ENCODE data around the gene PDE4B. TPM values are rescaled to one million over a fixed set of nuclear protein-coding genes. Genes with fewer than 3 reads are reported as not detected.

PDE4B gene
- total RNA-seq, 1 experiment from 2014 or later, result 1.4 TPM

- Histone ChIP-seq H3K27me3 (ENCODE audit: low read length) (no peaks in the 10 kb centered on the region), H2AFZ (ENCODE audit: low read length) (no peak overlapping the region), H3K4me1 (ENCODE audit: insufficient read depth, low read length) (peaks cover 15% of the 10 kb centered on the region), H3K27ac (ENCODE audit: low read length) (peak overlapping the region; percentile 30; the same call in 1 of the 2 replicates), H3K4me3 (ENCODE audit: low read length) (no peak overlapping the region), H3K79me2 (ENCODE audit: low read length) (no peaks in the 10 kb centered on the region), H3K36me3 (ENCODE audit: low read depth, low read length) (no peaks in the 10 kb centered on the region), H3K9ac (ENCODE audit: low read length) (no peak overlapping the region), H3K4me2 (ENCODE audit: low read length) (no peak overlapping the region), H3K9me2 (replicated peaks; ENCODE audit: low read length) (no peaks in the 10 kb centered on the region), H3K9me3 (ENCODE audit: low read length) (no peaks in the 10 kb centered on the region), H3F3A (ENCODE audit: low read length, unreplicated experiment) (no peaks in the 10 kb centered on the region), H4K20me1 (ENCODE audit: low read length) (no peaks in the 10 kb centered on the region)
- TF ChIP-seq EZH2phosphoT487 (IDR thresholded peaks at IDR 0.05; ENCODE audit: borderline replicate concordance, low read length) (no peak), EZH2 (IDR thresholded peaks at IDR 0.05; ENCODE audit: low read length, unreplicated experiment) (no peak), CTCF (conservative IDR thresholded peaks at IDR 0.05; ENCODE audit: low read depth, low read length) (no peak)
- ATAC-seq (no peak), DNase-seq (no peak)
- CTCF ChIA-PET, result no interaction called here
- BruUV-seq (replicated peaks), result no TSS peak
- intact Hi-C loops (cut with micrococcal nuclease), result no loop called here
- POLR2A ChIA-PET (ENCODE audit: unreplicated experiment), result no interaction called here
Observed at GRCh38 chr1:65756616-65757015, 36.1 kb upstream of the PDE4B start.

GRCh38 chr1:65757531-65757930 is 35.2 kb upstream of the PDE4B start:
- Histone ChIP-seq H3K36me3 (ENCODE audit: low read depth, low read length) (no peaks in the 10 kb centered on the region), H3K4me3 (ENCODE audit: low read length) (no peak overlapping the region), H3K27ac (ENCODE audit: low read length) (no peak overlapping the region), H2AFZ (ENCODE audit: low read length) (no peak overlapping the region), H3K27me3 (ENCODE audit: low read length) (no peaks in the 10 kb centered on the region), H3K4me1 (ENCODE audit: insufficient read depth, low read length) (peaks cover 16% of the 10 kb centered on the region), H4K20me1 (ENCODE audit: low read length) (no peaks in the 10 kb centered on the region), H3K9me2 (replicated peaks; ENCODE audit: low read length) (no peaks in the 10 kb centered on the region), H3K9ac (ENCODE audit: low read length) (no peak overlapping the region), H3K4me2 (ENCODE audit: low read length) (no peak overlapping the region), H3F3A (ENCODE audit: low read length, unreplicated experiment) (no peaks in the 10 kb centered on the region), H3K79me2 (ENCODE audit: low read length) (no peaks in the 10 kb centered on the region), H3K9me3 (ENCODE audit: low read length) (no peaks in the 10 kb centered on the region)
- DNase-seq, result no peak
- ChIA-PET POLR2A (ENCODE audit: unreplicated experiment) (no interaction called here), CTCF (no interaction called here)
- intact Hi-C loops (cut with micrococcal nuclease), result no loop called here
- ATAC-seq, result no peak
- no peak for TF ChIP-seq CTCF (conservative IDR thresholded peaks at IDR 0.05; ENCODE audit: low read depth, low read length)
- no peak for TF ChIP-seq EZH2phosphoT487 (IDR thresholded peaks at IDR 0.05; ENCODE audit: borderline replicate concordance, low read length)
- TF ChIP-seq EZH2 (IDR thresholded peaks at IDR 0.05; ENCODE audit: low read length, unreplicated experiment), result no peak
- BruUV-seq (replicated peaks), result no TSS peak

- CTCF ChIA-PET, result no interaction called here
- Histone ChIP-seq H3K9me3 (ENCODE audit: low read length) (no peaks in the 10 kb centered on the region), H3K4me3 (ENCODE audit: low read length) (no peak overlapping the region), H3K27me3 (ENCODE audit: low read length) (no peaks in the 10 kb centered on the region), H3K27ac (ENCODE audit: low read length) (no peak overlapping the region), H3K4me1 (ENCODE audit: insufficient read depth, low read length) (peaks cover 21% of the 10 kb centered on the region), H3K9me2 (replicated peaks; ENCODE audit: low read length) (no peaks in the 10 kb centered on the region), H2AFZ (ENCODE audit: low read length) (no peak overlapping the region), H3K4me2 (ENCODE audit: low read length) (no peak overlapping the region), H4K20me1 (ENCODE audit: low read length) (no peaks in the 10 kb centered on the region), H3K79me2 (ENCODE audit: low read length) (no peaks in the 10 kb centered on the region), H3K36me3 (ENCODE audit: low read depth, low read length) (no peaks in the 10 kb centered on the region), H3F3A (ENCODE audit: low read length, unreplicated experiment) (no peaks in the 10 kb centered on the region), H3K9ac (ENCODE audit: low read length) (no peak overlapping the region)
- no peak for ATAC-seq
- intact Hi-C loops (cut with micrococcal nuclease), result no loop called here
- no TSS peak for BruUV-seq (replicated peaks)
- POLR2A ChIA-PET (ENCODE audit: unreplicated experiment), result no interaction called here
- TF ChIP-seq EZH2 (IDR thresholded peaks at IDR 0.05; ENCODE audit: low read length, unreplicated experiment) (no peak), CTCF (conservative IDR thresholded peaks at IDR 0.05; ENCODE audit: low read depth, low read length) (no peak), EZH2phosphoT487 (IDR thresholded peaks at IDR 0.05; ENCODE audit: borderline replicate concordance, low read length) (no peak)
- no peak for DNase-seq
Observed at GRCh38 chr1:65758128-65758527, 34.6 kb upstream of the PDE4B start.

All from PC-3 (cell line).